B cell (primary cell): ENCODE results near the gene SIRT4.
"Not testable (repeated sequence)": the region's sequence is repeated elsewhere in the genome, so short reads cannot be mapped to it uniquely, and the experiment has no call there.

Experiments used
- EZH2 ChIP-seq: IDR thresholded peaks from 2 replicates; pipeline ENCODE4 v1.6.1; 2012; ENCODE audit warnings: borderline replicate concordance, low read depth, mild to moderate bottlenecking, moderate library complexity, low read length; ENCODE audit not compliant: insufficient read depth, poor library complexity, severe bottlenecking
- TF ChIP-seq, protein P1 (sequence below): fragments of 200-600 bp; IDR thresholded peaks from one replicate; pipeline ENCODE4 v1.8.0; 2022; ENCODE audit warnings: antibody characterized with exemption, mild to moderate bottlenecking

DNA sequence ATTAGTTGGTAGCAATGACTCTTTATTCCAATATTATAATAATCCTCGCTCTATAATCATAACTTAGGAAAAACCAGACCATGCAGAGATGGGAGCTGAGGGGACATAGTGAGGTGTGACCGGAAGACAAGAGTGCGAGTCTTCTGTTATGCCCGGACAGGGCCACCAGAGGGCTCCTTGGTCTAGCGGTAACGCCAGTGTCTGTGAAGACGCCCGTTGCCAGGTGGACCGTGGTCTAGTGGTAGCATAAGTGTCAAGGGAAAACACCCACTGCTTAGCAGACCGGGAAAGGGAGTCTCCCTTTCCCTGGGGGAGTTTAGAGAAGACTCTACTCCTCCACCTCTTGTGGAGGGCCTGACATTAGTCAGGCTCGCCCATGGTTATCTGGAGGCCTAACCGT is 33.3 kb downstream of the SIRT4 start:
- TF ChIP-seq, protein P1, sequence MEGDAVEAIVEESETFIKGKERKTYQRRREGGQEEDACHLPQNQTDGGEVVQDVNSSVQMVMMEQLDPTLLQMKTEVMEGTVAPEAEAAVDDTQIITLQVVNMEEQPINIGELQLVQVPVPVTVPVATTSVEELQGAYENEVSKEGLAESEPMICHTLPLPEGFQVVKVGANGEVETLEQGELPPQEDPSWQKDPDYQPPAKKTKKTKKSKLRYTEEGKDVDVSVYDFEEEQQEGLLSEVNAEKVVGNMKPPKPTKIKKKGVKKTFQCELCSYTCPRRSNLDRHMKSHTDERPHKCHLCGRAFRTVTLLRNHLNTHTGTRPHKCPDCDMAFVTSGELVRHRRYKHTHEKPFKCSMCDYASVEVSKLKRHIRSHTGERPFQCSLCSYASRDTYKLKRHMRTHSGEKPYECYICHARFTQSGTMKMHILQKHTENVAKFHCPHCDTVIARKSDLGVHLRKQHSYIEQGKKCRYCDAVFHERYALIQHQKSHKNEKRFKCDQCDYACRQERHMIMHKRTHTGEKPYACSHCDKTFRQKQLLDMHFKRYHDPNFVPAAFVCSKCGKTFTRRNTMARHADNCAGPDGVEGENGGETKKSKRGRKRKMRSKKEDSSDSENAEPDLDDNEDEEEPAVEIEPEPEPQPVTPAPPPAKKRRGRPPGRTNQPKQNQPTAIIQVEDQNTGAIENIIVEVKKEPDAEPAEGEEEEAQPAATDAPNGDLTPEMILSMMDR: peak; percentile 39
- TF ChIP-seq EZH2: not testable (repeated sequence)
